HL-60 (cell line): ENCODE data around the gene B3GALT5.

Source experiments
- GABPA ChIP-seq: IDR thresholded peaks from 2 replicates; pipeline ENCODE4 v1.6.1; 2012; ENCODE audit warnings: low read depth
- POLR2AphosphoS5 ChIP-seq: IDR thresholded peaks from 2 replicates; pipeline ENCODE4 v1.6.1; 2012; ENCODE audit warnings: low read depth
- SPI1 ChIP-seq: IDR thresholded peaks from 2 replicates; pipeline ENCODE4 v1.6.1; 2012; ENCODE audit warnings: low read depth, mild to moderate bottlenecking, borderline replicate concordance
- TF ChIP-seq, protein P1 (sequence below): IDR thresholded peaks from one replicate; pipeline ENCODE4 v1.5.1; 2011; ENCODE audit warnings: low read length, control low read depth, inconsistent platforms; ENCODE audit not compliant: insufficient read depth
- TF ChIP-seq, protein P2 (sequence below): IDR thresholded peaks from 2 replicates; pipeline ENCODE4 v1.6.1; 2012; ENCODE audit warnings: low read depth; ENCODE audit not compliant: insufficient replicate concordance

DNA sequence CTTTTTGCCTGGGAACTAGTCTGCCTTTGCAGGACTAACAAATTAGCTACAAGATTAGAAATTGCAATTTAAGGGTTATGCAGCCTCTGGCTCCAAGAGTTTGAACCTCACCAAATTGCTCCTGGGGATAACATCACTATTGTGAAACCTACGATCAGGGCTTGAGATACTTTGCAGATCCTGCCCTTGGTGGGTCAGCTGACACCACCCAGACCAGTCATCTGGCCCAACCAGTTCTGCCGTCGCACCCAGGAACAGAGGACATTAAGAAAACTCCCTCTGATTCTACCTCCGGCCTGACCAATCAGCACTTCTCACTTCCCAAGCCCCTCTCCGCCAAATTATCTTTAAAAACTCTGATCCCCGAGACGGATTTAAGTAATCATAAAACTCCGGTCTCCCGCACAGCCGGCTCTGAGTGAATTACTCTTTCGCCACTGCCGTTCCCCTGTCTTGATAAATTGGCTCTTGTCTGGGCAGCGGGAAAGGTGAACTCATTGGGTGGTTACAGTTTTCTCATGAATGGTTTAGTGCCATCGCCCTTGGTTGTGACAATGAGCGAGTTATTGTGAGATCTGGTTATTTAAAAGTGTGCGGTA is 32.9 kb upstream of the B3GALT5 start:
- TF ChIP-seq, protein P1, sequence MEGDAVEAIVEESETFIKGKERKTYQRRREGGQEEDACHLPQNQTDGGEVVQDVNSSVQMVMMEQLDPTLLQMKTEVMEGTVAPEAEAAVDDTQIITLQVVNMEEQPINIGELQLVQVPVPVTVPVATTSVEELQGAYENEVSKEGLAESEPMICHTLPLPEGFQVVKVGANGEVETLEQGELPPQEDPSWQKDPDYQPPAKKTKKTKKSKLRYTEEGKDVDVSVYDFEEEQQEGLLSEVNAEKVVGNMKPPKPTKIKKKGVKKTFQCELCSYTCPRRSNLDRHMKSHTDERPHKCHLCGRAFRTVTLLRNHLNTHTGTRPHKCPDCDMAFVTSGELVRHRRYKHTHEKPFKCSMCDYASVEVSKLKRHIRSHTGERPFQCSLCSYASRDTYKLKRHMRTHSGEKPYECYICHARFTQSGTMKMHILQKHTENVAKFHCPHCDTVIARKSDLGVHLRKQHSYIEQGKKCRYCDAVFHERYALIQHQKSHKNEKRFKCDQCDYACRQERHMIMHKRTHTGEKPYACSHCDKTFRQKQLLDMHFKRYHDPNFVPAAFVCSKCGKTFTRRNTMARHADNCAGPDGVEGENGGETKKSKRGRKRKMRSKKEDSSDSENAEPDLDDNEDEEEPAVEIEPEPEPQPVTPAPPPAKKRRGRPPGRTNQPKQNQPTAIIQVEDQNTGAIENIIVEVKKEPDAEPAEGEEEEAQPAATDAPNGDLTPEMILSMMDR, result no peak
- no peak for TF ChIP-seq POLR2AphosphoS5
- TF ChIP-seq, protein P2, sequence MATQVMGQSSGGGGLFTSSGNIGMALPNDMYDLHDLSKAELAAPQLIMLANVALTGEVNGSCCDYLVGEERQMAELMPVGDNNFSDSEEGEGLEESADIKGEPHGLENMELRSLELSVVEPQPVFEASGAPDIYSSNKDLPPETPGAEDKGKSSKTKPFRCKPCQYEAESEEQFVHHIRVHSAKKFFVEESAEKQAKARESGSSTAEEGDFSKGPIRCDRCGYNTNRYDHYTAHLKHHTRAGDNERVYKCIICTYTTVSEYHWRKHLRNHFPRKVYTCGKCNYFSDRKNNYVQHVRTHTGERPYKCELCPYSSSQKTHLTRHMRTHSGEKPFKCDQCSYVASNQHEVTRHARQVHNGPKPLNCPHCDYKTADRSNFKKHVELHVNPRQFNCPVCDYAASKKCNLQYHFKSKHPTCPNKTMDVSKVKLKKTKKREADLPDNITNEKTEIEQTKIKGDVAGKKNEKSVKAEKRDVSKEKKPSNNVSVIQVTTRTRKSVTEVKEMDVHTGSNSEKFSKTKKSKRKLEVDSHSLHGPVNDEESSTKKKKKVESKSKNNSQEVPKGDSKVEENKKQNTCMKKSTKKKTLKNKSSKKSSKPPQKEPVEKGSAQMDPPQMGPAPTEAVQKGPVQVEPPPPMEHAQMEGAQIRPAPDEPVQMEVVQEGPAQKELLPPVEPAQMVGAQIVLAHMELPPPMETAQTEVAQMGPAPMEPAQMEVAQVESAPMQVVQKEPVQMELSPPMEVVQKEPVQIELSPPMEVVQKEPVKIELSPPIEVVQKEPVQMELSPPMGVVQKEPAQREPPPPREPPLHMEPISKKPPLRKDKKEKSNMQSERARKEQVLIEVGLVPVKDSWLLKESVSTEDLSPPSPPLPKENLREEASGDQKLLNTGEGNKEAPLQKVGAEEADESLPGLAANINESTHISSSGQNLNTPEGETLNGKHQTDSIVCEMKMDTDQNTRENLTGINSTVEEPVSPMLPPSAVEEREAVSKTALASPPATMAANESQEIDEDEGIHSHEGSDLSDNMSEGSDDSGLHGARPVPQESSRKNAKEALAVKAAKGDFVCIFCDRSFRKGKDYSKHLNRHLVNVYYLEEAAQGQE, result no peak
- TF ChIP-seq GABPA, result no peak
- TF ChIP-seq SPI1, result no peak
